HepG2 (cell line): ENCODE measurements around the gene GUCA1A. TPM values are rescaled to one million over a fixed set of nuclear protein-coding genes. Genes with fewer than 3 reads are reported as not detected.
A peak's percentile ranks its signal among the peaks of the same experiment; 100 is the strongest.

Source experiments
- CREB1 ChIP-seq, 2 experiments: fragments of 450-650 bp in 1 of 2; IDR thresholded peaks; 2 replicates each; pipeline ENCODE4 v1.6.1; 2016 to 2017; ENCODE audit warnings: control low read depth in 1 of 2, mild to moderate bottlenecking in 1 of 2, missing compliant biosample characterization in 1 of 2, missing genetic modification characterization in 1 of 2
- HBP1 ChIP-seq: IDR thresholded peaks from 2 replicates; pipeline ENCODE4 v1.6.1; 2016; ENCODE audit warnings: low read depth, control low read depth
- JARID2 ChIP-seq: sonication (generic); formaldehyde crosslinking; IDR thresholded peaks from 2 replicates; pipeline ENCODE4 v1.8.1; 2023; ENCODE audit warnings: missing genetic modification reagents, inconsistent platforms; ENCODE audit not compliant: insufficient replicate concordance
- MYC ChIP-seq: sonication (generic); formaldehyde crosslinking; IDR thresholded peaks from 2 replicates; pipeline ENCODE4 v1.9.0; 2021; ENCODE audit warnings: missing genetic modification reagents, borderline replicate concordance
- PRDM15 ChIP-seq: sonication (generic); formaldehyde crosslinking; IDR thresholded peaks from 2 replicates; pipeline ENCODE4 v1.4.0; 2020; ENCODE audit warnings: missing genetic modification reagents
- RNF2 ChIP-seq: fragments of 450-650 bp; conservative IDR thresholded peaks from 2 replicates; pipeline ENCODE4 v1.6.1; 2016; ENCODE audit warnings: low read depth
- TRIM22 ChIP-seq: fragments of 450-650 bp; IDR thresholded peaks from 2 replicates; pipeline ENCODE4 v1.6.1; 2017
- ZFP91 ChIP-seq: sonication (generic); formaldehyde crosslinking; IDR thresholded peaks from 2 replicates; pipeline ENCODE4 v1.9.0; 2022; ENCODE audit warnings: missing genetic modification reagents, mild to moderate bottlenecking, borderline replicate concordance
- ZMYM2 ChIP-seq: sonication (generic); formaldehyde crosslinking; IDR thresholded peaks from 2 replicates; pipeline ENCODE4 v1.8.0; 2022; ENCODE audit warnings: mild to moderate bottlenecking, missing genetic modification reagents
- ZNF235 ChIP-seq: sonication (generic); formaldehyde crosslinking; IDR thresholded peaks from 2 replicates; pipeline ENCODE4 v1.8.1; 2023; ENCODE audit warnings: mild to moderate bottlenecking, missing genetic modification reagents, borderline replicate concordance
- ZNF670 ChIP-seq: sonication (generic); formaldehyde crosslinking; IDR thresholded peaks from 2 replicates; pipeline ENCODE4 v1.8.0; 2022; ENCODE audit warnings: mild to moderate bottlenecking, missing genetic modification reagents, borderline replicate concordance
- ZNF839 ChIP-seq: sonication (generic); formaldehyde crosslinking; IDR thresholded peaks from 2 replicates; pipeline ENCODE4 v1.4.0; 2020; ENCODE audit warnings: missing genetic modification reagents, mild to moderate bottlenecking, borderline replicate concordance
- polyA plus RNA-seq, 8 experiments: library from polyadenylated mRNA; depleted of rRNA in 3 of 8; stranded (reverse) in 7 of 8; unstranded in 1 of 8; fragments of >200 nt; fragmentation: Illumina TruSeq in 4 of 8; extraction: Trizol in 4 of 8; gene quantifications; 2 replicates each; pipeline versions ENCODE4 v1.2.1 to v1.2.3, GENCODE V29; 2011 to 2016; ENCODE audit warnings: low read depth in 4 of 8, missing spikeins in 1 of 8, mixed read lengths in 1 of 8; ENCODE audit not compliant: insufficient read depth in 1 of 8
- total RNA-seq, 5 experiments: library from RNA; depleted of rRNA; stranded (reverse); fragments of >200 nt; fragmentation: Illumina TruSeq; extraction: Trizol; gene quantifications; 2 replicates each; pipeline ENCODE4 v1.2.3, GENCODE V29; 2016; ENCODE audit warnings: low read depth in 1 of 5
- TF ChIP-seq, protein P1 (sequence below): sonication (generic); formaldehyde crosslinking; IDR thresholded peaks from 2 replicates; pipeline ENCODE4 v1.9.0; 2022; ENCODE audit warnings: low read depth, missing genetic modification reagents
- TF ChIP-seq, protein P2 (sequence below): sonication (generic); formaldehyde crosslinking; IDR thresholded peaks from 2 replicates; pipeline ENCODE4 v1.8.1; 2023; ENCODE audit warnings: missing genetic modification reagents, mild to moderate bottlenecking, borderline replicate concordance
- TF ChIP-seq, protein P3 (sequence below): sonication (generic); formaldehyde crosslinking; conservative IDR thresholded peaks from 2 replicates; pipeline ENCODE4 v1.8.0; 2022; ENCODE audit warnings: missing genetic modification reagents

Gene GUCA1A
- total and polyA plus RNA-seq, 2 of the 13 experiments (the other 11 are each of a cell fraction or from before 2014, with no cell fraction given) = not detected

DNA sequence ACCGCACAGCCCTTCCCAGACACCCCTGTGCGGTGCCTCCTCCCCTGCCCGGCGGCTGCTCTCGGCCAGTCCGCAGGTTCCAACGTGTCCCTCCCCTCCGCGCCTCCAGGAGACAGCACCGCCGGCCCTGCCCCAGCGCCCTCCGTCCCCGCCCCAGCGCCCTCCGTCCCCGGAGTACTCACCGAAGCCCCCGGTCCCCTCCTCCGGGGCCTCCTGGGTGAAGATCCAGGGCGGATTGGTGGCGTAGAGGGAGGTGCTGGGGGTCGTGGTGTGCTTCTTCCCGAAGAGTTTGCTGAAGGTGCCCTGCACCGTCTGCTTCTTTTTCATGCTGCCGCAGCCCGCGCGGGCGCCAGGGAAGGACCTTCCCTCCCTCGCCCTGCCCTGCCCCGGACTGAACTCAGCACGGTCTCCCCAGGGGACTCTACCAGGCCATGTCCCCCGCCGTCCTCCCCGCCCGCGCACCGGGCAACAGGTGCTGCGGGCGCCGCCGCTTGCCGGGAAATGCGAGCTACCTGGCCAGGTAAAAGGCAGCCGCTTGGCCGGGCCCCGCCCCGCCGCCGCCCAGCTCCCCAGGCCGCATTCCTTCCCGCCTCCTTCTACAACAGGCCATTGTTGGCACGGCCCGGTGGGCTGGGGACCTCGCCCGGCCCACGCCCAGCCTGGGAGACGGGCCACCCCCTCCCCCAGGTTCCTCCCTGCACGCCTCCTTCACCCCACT is 30.9 kb upstream of the GUCA1A start, which contains the start of gene C6orf132 (continued):
- 0 out of 2 replicates have a peak, but pooled peaks have one; percentile 35 for TF ChIP-seq PRDM15 (CRISPR knock-in tag)
- TF ChIP-seq ZMYM2 (CRISPR knock-in tag) = no peak
- TF ChIP-seq ZNF235 (CRISPR knock-in tag) = no peak; the same call in 1 of the 2 replicates
- TF ChIP-seq CREB1 (IDR thresholded peaks at IDR 0.05) = no peak
- TF ChIP-seq CREB1 (CRISPR knock-in tag; IDR thresholded peaks at IDR 0.05) = no peak
- no peak for TF ChIP-seq JARID2
- peak; percentile 45 for TF ChIP-seq MYC (CRISPR knock-in tag)
- TF ChIP-seq, protein P1, sequence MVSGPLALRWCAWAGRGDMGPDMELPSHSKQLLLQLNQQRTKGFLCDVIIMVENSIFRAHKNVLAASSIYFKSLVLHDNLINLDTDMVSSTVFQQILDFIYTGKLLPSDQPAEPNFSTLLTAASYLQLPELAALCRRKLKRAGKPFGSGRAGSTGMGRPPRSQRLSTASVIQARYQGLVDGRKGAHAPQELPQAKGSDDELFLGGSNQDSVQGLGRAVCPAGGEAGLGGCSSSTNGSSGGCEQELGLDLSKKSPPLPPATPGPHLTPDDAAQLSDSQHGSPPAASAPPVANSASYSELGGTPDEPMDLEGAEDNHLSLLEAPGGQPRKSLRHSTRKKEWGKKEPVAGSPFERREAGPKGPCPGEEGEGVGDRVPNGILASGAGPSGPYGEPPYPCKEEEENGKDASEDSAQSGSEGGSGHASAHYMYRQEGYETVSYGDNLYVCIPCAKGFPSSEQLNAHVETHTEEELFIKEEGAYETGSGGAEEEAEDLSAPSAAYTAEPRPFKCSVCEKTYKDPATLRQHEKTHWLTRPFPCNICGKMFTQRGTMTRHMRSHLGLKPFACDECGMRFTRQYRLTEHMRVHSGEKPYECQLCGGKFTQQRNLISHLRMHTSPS = no peak
- TF ChIP-seq HBP1 (CRISPR knock-in tag) = no peak
- TF ChIP-seq TRIM22 = no peak
- TF ChIP-seq ZNF839 = no peak
- no peak; the same call in 1 of the 2 replicates for TF ChIP-seq ZFP91
- TF ChIP-seq ZNF670 = 0 out of 2 replicates have a peak, but pooled peaks have one; percentile 53
- TF ChIP-seq, protein P2, sequence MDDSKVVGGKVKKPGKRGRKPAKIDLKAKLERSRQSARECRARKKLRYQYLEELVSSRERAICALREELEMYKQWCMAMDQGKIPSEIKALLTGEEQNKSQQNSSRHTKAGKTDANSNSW (CRISPR knock-in tag) = no peak
- TF ChIP-seq, protein P3, sequence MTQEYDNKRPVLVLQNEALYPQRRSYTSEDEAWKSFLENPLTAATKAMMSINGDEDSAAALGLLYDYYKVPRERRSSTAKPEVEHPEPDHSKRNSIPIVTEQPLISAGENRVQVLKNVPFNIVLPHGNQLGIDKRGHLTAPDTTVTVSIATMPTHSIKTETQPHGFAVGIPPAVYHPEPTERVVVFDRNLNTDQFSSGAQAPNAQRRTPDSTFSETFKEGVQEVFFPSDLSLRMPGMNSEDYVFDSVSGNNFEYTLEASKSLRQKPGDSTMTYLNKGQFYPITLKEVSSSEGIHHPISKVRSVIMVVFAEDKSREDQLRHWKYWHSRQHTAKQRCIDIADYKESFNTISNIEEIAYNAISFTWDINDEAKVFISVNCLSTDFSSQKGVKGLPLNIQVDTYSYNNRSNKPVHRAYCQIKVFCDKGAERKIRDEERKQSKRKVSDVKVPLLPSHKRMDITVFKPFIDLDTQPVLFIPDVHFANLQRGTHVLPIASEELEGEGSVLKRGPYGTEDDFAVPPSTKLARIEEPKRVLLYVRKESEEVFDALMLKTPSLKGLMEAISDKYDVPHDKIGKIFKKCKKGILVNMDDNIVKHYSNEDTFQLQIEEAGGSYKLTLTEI (CRISPR knock-in tag) = no peak
- TF ChIP-seq RNF2 = no peak
